ENCODE results near the gene HMGCL. TPM values are rescaled to one million over a fixed set of nuclear protein-coding genes. Genes with fewer than 3 reads are reported as not detected.

Gene HMGCL
- total and polyA plus RNA-seq, 2 of the 13 experiments (the other 11 are each of a cell fraction or from before 2014, with no cell fraction given): 21.3 to 41.4 TPM

DNA sequence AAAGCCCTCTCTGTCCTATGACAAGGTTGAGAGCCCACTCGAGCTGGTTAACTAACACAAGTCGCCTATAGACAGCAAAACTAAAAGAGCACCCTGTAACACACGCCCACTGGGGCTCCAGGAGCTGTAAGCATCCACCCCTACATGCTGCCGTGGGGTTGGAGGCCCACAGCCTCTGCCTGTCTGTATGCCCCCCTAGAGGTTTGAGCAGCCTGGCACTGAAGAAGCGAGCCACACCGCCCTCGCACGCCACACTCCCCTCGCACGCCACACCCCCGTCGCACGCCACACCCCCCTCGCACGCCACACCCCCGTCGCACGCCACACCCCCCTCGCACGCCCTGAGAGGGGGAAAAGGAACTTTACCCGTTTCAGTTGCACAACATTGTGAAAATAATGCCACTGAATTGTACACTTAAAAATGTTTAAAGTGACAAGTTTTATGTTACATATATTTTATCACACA lies 13.2 kb upstream of the HMGCL start (continued):
- TF ChIP-seq SIN3A (IDR thresholded peaks at IDR 0.05; ENCODE audit: borderline replicate concordance, low read depth, low read length) (peak; percentile 40; the same call in 1 of the 2 replicates), PAXIP1 (CRISPR knock-in tag; conservative IDR thresholded peaks at IDR 0.05) (peak; percentile 31; the same call in 1 of the 2 replicates), ZNF230 (CRISPR knock-in tag; IDR thresholded peaks at IDR 0.05) (0 out of 2 replicates have a peak, but pooled peaks have one; percentile 39), RFX5 (IDR thresholded peaks at IDR 0.05; ENCODE audit: low read depth, low read length) (no peak), FOXO1 (CRISPR knock-in tag; IDR thresholded peaks at IDR 0.05) (no peak)
- TF ChIP-seq, protein P1, sequence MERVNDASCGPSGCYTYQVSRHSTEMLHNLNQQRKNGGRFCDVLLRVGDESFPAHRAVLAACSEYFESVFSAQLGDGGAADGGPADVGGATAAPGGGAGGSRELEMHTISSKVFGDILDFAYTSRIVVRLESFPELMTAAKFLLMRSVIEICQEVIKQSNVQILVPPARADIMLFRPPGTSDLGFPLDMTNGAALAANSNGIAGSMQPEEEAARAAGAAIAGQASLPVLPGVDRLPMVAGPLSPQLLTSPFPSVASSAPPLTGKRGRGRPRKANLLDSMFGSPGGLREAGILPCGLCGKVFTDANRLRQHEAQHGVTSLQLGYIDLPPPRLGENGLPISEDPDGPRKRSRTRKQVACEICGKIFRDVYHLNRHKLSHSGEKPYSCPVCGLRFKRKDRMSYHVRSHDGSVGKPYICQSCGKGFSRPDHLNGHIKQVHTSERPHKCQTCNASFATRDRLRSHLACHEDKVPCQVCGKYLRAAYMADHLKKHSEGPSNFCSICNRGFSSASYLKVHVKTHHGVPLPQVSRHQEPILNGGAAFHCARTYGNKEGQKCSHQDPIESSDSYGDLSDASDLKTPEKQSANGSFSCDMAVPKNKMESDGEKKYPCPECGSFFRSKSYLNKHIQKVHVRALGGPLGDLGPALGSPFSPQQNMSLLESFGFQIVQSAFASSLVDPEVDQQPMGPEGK (CRISPR knock-in tag; IDR thresholded peaks at IDR 0.05): peak; percentile 57; the same call in 1 of the 2 replicates
- TF ChIP-seq, protein P2, sequence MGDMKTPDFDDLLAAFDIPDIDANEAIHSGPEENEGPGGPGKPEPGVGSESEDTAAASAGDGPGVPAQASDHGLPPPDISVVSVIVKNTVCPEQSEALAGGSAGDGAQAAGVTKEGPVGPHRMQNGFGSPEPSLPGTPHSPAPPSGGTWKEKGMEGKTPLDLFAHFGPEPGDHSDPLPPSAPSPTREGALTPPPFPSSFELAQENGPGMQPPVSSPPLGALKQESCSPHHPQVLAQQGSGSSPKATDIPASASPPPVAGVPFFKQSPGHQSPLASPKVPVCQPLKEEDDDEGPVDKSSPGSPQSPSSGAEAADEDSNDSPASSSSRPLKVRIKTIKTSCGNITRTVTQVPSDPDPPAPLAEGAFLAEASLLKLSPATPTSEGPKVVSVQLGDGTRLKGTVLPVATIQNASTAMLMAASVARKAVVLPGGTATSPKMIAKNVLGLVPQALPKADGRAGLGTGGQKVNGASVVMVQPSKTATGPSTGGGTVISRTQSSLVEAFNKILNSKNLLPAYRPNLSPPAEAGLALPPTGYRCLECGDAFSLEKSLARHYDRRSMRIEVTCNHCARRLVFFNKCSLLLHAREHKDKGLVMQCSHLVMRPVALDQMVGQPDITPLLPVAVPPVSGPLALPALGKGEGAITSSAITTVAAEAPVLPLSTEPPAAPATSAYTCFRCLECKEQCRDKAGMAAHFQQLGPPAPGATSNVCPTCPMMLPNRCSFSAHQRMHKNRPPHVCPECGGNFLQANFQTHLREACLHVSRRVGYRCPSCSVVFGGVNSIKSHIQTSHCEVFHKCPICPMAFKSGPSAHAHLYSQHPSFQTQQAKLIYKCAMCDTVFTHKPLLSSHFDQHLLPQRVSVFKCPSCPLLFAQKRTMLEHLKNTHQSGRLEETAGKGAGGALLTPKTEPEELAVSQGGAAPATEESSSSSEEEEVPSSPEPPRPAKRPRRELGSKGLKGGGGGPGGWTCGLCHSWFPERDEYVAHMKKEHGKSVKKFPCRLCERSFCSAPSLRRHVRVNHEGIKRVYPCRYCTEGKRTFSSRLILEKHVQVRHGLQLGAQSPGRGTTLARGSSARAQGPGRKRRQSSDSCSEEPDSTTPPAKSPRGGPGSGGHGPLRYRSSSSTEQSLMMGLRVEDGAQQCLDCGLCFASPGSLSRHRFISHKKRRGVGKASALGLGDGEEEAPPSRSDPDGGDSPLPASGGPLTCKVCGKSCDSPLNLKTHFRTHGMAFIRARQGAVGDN (CRISPR knock-in tag; IDR thresholded peaks at IDR 0.05): peak; percentile 65
- TF ChIP-seq, protein P3, sequence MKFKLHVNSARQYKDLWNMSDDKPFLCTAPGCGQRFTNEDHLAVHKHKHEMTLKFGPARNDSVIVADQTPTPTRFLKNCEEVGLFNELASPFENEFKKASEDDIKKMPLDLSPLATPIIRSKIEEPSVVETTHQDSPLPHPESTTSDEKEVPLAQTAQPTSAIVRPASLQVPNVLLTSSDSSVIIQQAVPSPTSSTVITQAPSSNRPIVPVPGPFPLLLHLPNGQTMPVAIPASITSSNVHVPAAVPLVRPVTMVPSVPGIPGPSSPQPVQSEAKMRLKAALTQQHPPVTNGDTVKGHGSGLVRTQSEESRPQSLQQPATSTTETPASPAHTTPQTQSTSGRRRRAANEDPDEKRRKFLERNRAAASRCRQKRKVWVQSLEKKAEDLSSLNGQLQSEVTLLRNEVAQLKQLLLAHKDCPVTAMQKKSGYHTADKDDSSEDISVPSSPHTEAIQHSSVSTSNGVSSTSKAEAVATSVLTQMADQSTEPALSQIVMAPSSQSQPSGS (CRISPR knock-in tag; IDR thresholded peaks at IDR 0.05): 0 out of 2 replicates have a peak, but pooled peaks have one; percentile 26
